Bone marrow (tissue), 2 donors: Measurements from ENCODE around the gene GOLGA8N.

Experiments
- DNase-seq, 2 donors: peaks; one replicate each; lab custom pipeline; 2025; lab: John Stamatoyannopoulos, UW

The GOLGA8N gene

DNA sequence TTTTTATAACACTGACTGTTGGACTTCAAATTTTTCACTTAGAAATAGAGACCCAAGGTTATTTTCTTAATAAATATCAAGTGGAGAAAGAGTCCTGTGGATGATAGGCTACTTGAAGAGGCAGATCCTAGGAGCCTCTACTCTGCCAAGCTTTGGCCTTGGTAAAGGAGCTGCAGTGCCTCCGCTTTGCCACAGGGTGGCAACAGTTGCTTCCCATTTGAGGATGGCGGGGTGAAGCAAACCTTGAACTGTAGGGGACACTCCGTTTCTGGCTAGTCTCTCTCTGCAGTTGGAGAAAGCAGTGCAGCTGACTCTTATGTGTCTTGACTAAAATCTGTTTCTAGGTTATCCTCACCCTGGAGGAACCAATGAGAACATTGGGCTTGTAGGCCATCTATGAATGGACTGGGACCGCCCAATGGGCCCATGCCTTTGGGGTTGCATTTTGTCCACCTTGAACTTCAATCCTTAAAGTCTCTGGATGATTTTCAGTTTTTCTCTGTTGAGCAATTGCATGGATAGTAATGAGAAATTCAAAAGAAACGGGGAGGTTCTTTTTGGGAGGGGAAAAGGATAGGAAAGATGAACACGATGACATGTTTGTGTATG, 58.1 kb downstream of the GOLGA8N start:
- peak in 1 of 2 donors; percentile 19 for DNase-seq

DNA sequence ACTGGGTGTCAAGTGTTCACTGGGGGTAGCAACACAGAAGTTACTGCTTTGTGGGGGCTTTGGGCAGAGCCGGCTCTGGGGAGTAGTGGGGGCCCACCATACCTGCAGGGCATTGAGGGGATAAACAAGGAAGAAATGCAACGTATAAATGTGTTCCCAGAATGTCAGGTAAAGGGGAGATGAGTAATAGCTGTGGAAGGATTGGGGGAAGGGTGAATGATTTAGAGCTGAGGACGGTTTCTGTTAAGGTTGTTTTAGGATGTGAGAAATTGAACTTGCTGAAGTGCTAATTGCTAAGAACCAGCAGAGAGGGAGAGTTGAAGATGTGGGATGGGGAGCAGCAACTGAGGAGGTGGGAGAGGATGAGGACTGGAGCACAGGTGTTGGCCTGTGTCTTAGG, 58.9 kb downstream of the GOLGA8N start:
- DNase-seq, result no peak

DNA sequence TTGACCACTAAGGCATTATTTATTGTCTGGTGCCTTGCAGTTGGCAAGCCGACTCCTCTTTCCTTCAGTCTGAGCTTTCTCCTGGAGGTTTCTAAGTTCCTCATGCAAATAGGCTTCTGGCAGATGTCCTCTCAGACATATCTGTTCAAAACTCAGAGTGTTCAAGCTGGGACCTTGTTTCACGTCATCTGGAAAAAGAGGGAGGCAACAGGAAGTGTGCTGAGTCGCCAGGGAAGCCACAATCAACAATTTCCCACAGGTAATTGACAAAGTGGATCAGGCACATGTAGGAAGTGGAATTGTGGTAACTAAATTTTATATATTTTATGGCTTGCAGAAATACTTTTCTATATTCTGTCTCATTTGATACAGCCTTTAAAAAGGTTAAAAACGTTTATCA, 62.8 kb downstream of the GOLGA8N start:
- DNase-seq, result no peak

DNA sequence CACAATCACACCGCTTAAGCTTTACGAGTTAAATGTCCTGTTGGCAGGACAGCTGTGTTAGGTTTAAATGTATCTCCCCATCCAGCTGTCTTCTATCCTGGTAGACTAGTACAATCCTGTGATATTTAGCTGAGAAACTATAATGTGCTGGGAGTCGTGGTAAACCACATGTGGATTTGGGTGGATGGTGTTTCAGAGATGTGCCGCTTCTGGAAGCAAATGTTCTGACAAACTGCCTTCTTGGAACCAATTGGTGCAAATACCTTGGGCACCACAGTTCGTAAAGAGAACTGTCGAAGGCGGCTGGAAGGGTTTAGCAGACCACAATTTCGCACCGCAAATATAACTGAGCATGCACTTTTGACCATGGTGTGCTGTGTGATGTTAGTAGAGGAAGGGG, 63.2 kb downstream of the GOLGA8N start:
- no peak for DNase-seq
